Measurements from ENCODE around the gene CCDC91.

CCDC91 gene

GRCh38 chr12:28202374-28203130, 12.3 kb downstream of the CCDC91 start:
- DNase-seq = no peak
- Mint-ChIP-seq H3K27me3 (no peaks in the 10 kb centered on the region), H3K4me3 (no peak overlapping the region), H3K27ac (no peak overlapping the region), H3K36me3 (ENCODE audit: low read depth) (peaks cover 15% of the 10 kb centered on the region), H3K9me3 (peaks cover 10% of the 10 kb centered on the region), H3K4me1 (peaks cover 14% of the 10 kb centered on the region)
- ATAC-seq = no peak

DNA sequence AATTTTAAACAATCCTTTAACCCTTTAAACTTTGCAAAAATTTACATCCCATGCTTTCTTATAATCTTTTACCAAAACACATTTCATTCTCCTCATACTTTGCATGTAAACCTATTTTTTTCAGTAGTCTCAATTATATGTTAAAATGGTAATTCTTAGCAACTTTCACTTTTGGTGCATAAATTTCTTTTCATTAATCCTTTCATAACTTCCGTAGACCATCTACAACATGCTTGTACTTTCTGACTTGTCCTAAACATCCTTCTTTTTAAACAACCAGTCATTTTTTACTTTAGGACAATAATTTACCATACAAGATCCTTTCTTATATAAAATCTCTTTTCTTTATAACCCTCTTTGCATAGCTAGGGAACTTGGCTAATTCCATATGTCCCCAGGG, 19.5 kb downstream of the CCDC91 start:
- Mint-ChIP-seq H3K27ac (no peak overlapping the region), H3K4me1 (peaks cover 4% of the 10 kb centered on the region), H3K27me3 (no peaks in the 10 kb centered on the region), H3K9me3 (peaks cover 14% of the 10 kb centered on the region), H3K4me3 (no peak overlapping the region), H3K36me3 (ENCODE audit: low read depth) (peaks cover 43% of the 10 kb centered on the region)
- ATAC-seq (no peak), DNase-seq (no peak)

GRCh38 chr12:28212182-28212581, 21.9 kb downstream of the CCDC91 start:
- Mint-ChIP-seq H3K27me3 (no peaks in the 10 kb centered on the region), H3K4me3 (no peak overlapping the region), H3K36me3 (ENCODE audit: low read depth) (peaks cover 38% of the 10 kb centered on the region), H3K27ac (no peak overlapping the region), H3K9me3 (peaks cover 11% of the 10 kb centered on the region), H3K4me1 (peaks cover 6% of the 10 kb centered on the region)
- DNase-seq (no peak), ATAC-seq (no peak)

DNA sequence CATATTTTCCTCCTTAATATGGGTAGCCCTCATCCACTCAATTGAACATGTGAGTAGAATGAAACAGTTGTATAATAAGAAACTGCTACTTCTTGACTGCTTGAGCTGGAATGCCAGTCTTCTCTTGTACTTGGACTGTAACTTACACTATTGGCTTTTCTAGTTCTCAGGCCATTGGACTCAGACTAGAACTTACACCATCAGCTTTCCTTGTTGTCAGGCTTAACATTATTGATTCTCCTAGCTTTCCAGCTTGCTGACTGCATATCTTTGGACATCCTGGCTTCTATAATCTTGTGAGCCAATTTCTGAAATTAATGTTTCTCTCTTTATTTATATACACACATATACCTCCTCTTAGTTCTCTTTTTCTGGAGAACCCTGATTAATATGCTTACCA, 24.8 kb downstream of the CCDC91 start:
- H3K9me3 Mint-ChIP-seq = peaks cover 8% of the 10 kb centered on the region
- no peak for DNase-seq
- no peak overlapping the region for H3K4me3 Mint-ChIP-seq
- ATAC-seq = no peak
- no peak overlapping the region for H3K27ac Mint-ChIP-seq
- no peaks in the 10 kb centered on the region for H3K27me3 Mint-ChIP-seq
- H3K4me1 Mint-ChIP-seq = peaks cover 16% of the 10 kb centered on the region
- peaks cover 32% of the 10 kb centered on the region for H3K36me3 Mint-ChIP-seq (ENCODE audit: low read depth)

GRCh38 chr12:28216016-28216415, 25.8 kb downstream of the CCDC91 start:
- Mint-ChIP-seq H3K27ac (no peak overlapping the region), H3K9me3 (peaks cover 5% of the 10 kb centered on the region), H3K27me3 (peaks cover 4% of the 10 kb centered on the region), H3K4me1 (peaks cover 18% of the 10 kb centered on the region), H3K4me3 (no peak overlapping the region), H3K36me3 (ENCODE audit: low read depth) (peaks cover 24% of the 10 kb centered on the region)
- DNase-seq = no peak
- no peak for ATAC-seq

- Mint-ChIP-seq H3K27ac (peak overlapping the region; percentile 8), H3K36me3 (ENCODE audit: low read depth) (peaks cover 11% of the 10 kb centered on the region), H3K9me3 (peaks cover 4% of the 10 kb centered on the region), H3K27me3 (peaks cover 5% of the 10 kb centered on the region), H3K4me1 (peaks cover 36% of the 10 kb centered on the region), H3K4me3 (no peak overlapping the region)
- ATAC-seq (no peak), DNase-seq (no peak)
Observed at GRCh38 chr12:28217805-28218204, 27.5 kb downstream of the CCDC91 start.

GRCh38 chr12:28218875-28219274, 28.6 kb downstream of the CCDC91 start:
- peaks cover 47% of the 10 kb centered on the region for H3K4me1 Mint-ChIP-seq
- peaks cover 5% of the 10 kb centered on the region for H3K27me3 Mint-ChIP-seq
- H3K9me3 Mint-ChIP-seq = peaks cover 4% of the 10 kb centered on the region
- no peak overlapping the region for H3K27ac Mint-ChIP-seq
- peaks cover 11% of the 10 kb centered on the region for H3K36me3 Mint-ChIP-seq (ENCODE audit: low read depth)
- ATAC-seq (no peak), DNase-seq (no peak)
- H3K4me3 Mint-ChIP-seq = no peak overlapping the region

GRCh38 chr12:28219827-28220226, 29.6 kb downstream of the CCDC91 start:
- no peak for ATAC-seq
- peaks cover 5% of the 10 kb centered on the region for H3K27me3 Mint-ChIP-seq
- H3K36me3 Mint-ChIP-seq (ENCODE audit: low read depth) = peaks cover 7% of the 10 kb centered on the region
- no peak overlapping the region for H3K27ac Mint-ChIP-seq
- H3K4me3 Mint-ChIP-seq = no peak overlapping the region
- no peak for DNase-seq
- H3K9me3 Mint-ChIP-seq = peaks cover 4% of the 10 kb centered on the region
- peaks cover 52% of the 10 kb centered on the region for H3K4me1 Mint-ChIP-seq

- Mint-ChIP-seq H3K4me3 (peak overlapping the region; percentile 54), H3K27me3 (peaks cover 5% of the 10 kb centered on the region), H3K27ac (peak overlapping the region; percentile 89), H3K9me3 (peaks cover 8% of the 10 kb centered on the region), H3K4me1 (peaks cover 54% of the 10 kb centered on the region), H3K36me3 (ENCODE audit: low read depth) (peaks cover 20% of the 10 kb centered on the region)
- ATAC-seq (peak; percentile 77), DNase-seq (peak; percentile 71)
Observed at GRCh38 chr12:28222081-28222700, 31.9 kb downstream of the CCDC91 start.

DNA sequence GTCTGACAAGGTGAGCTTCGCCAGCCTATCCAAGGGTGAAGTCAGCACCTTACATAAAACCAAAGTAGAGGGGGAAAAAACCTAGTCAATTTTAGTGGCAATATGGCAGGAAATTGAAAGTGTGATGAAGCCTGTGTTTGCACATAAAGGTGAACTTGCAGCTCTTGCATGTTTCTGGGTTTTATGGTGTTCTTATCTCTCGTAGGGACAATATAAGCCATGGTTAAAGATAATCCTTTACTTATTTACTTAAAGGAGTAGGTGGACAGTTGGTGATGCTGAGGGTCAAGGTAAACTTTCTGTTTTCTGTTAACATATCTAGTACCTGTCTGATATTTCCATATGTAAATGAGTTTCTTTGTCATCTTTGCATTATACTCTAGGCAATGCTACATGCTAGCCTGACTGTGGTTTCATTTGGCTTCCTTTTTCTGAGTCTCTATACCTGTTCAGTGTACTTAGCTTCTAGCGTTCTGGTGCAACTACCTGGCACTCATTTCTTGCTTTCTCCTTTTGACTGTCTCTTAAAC, 32.8 kb downstream of the CCDC91 start:
- peak overlapping the region; percentile 89 for H3K27ac Mint-ChIP-seq
- H3K9me3 Mint-ChIP-seq = peaks cover 12% of the 10 kb centered on the region
- peaks cover 5% of the 10 kb centered on the region for H3K27me3 Mint-ChIP-seq
- DNase-seq = no peak
- peak overlapping the region; percentile 54 for H3K4me3 Mint-ChIP-seq
- ATAC-seq = peak; percentile 82
- H3K4me1 Mint-ChIP-seq = peaks cover 45% of the 10 kb centered on the region
- peaks cover 24% of the 10 kb centered on the region for H3K36me3 Mint-ChIP-seq (ENCODE audit: low read depth)

- H3K4me1 Mint-ChIP-seq = peaks cover 44% of the 10 kb centered on the region
- peaks cover 18% of the 10 kb centered on the region for H3K36me3 Mint-ChIP-seq (ENCODE audit: low read depth)
- H3K4me3 Mint-ChIP-seq = peak overlapping the region; percentile 54
- H3K27me3 Mint-ChIP-seq = peaks cover 5% of the 10 kb centered on the region
- no peak for DNase-seq
- no peak for ATAC-seq
- peak overlapping the region; percentile 2 for H3K27ac Mint-ChIP-seq
- H3K9me3 Mint-ChIP-seq = peaks cover 9% of the 10 kb centered on the region
Observed at GRCh38 chr12:28223858-28224257, 33.6 kb downstream of the CCDC91 start.

GRCh38 chr12:28226705-28227104, 36.4 kb downstream of the CCDC91 start:
- Mint-ChIP-seq H3K4me1 (peaks cover 52% of the 10 kb centered on the region), H3K4me3 (no peak overlapping the region), H3K27ac (no peak overlapping the region), H3K36me3 (ENCODE audit: low read depth) (peaks cover 24% of the 10 kb centered on the region), H3K9me3 (peaks cover 8% of the 10 kb centered on the region), H3K27me3 (peaks cover 1% of the 10 kb centered on the region)
- DNase-seq (no peak), ATAC-seq (no peak)

- DNase-seq (no peak), ATAC-seq (no peak)
- H3K36me3 Mint-ChIP-seq (ENCODE audit: low read depth) = peaks cover 22% of the 10 kb centered on the region
- peaks cover 8% of the 10 kb centered on the region for H3K9me3 Mint-ChIP-seq
- H3K27ac Mint-ChIP-seq = no peak overlapping the region
- no peaks in the 10 kb centered on the region for H3K27me3 Mint-ChIP-seq
- H3K4me3 Mint-ChIP-seq = no peak overlapping the region
- H3K4me1 Mint-ChIP-seq = peaks cover 51% of the 10 kb centered on the region
Observed at GRCh38 chr12:28227251-28227650, 37.0 kb downstream of the CCDC91 start.

GRCh38 chr12:28231248-28231647, 41.0 kb downstream of the CCDC91 start:
- no peak for DNase-seq
- Mint-ChIP-seq H3K27ac (no peak overlapping the region), H3K27me3 (no peaks in the 10 kb centered on the region), H3K4me3 (no peak overlapping the region), H3K9me3 (peaks cover 4% of the 10 kb centered on the region), H3K36me3 (ENCODE audit: low read depth) (peaks cover 18% of the 10 kb centered on the region), H3K4me1 (peaks cover 50% of the 10 kb centered on the region)
- no peak for ATAC-seq
